HG02678 (cell line): ENCODE measurements around the gene ZNF3.
A peak's percentile ranks its signal among the peaks of the same experiment; 100 is the strongest.
"Not testable (repeated sequence)": the region's sequence is repeated elsewhere in the genome, so short reads cannot be mapped to it uniquely, and the experiment has no call there.

Source experiments
- ATAC-seq: cut with Tn5 transposase; IDR thresholded peaks from one replicate; pipeline ENCODE4 v1.9.1; 2021; ENCODE audit warnings: mild to moderate bottlenecking, moderate library complexity; ENCODE audit not compliant: unreplicated experiment

ZNF3 gene

GRCh38 chr7:100081535-100082102 is at the start of gene ZNF3:
Gene ZNF3 (minus strand): TSS chr7:100081723. CDS start chr7:100077357, 4,366 bp downstream.
- peak; percentile 85 for ATAC-seq

- no peak for ATAC-seq
These were observed 49.3 kb upstream of the ZNF3 start for GRCh38 chr7:100130608-100131453.

- not testable (repeated sequence) for ATAC-seq
These were observed 48.7 kb upstream of the ZNF3 start for GRCh38 chr7:100130220-100130607.

- no peak for ATAC-seq
These were observed 47.1 kb upstream of the ZNF3 start for GRCh38 chr7:100128637-100128963.

- no peak for ATAC-seq
These were observed 46.5 kb upstream of the ZNF3 start for GRCh38 chr7:100127866-100128636.

GRCh38 chr7:100126931-100127865 is 45.7 kb upstream of the ZNF3 start, which contains the start of gene MBLAC1:
Gene MBLAC1 (plus strand): TSS chr7:100126967. CDS start chr7:100127396, 429 bp downstream.
- peak; percentile 69 for ATAC-seq

- peak; percentile 15 for ATAC-seq
These were observed 44.9 kb upstream of the ZNF3 start for GRCh38 chr7:100126239-100126930.

- ATAC-seq, result no peak
These were observed 43.0 kb upstream of the ZNF3 start for GRCh38 chr7:100124301-100125230.

GRCh38 chr7:100122568-100122967 is 41.0 kb upstream of the ZNF3 start:
- ATAC-seq, result no peak

- no peak for ATAC-seq
These were observed 40.5 kb upstream of the ZNF3 start for GRCh38 chr7:100122067-100122466.

GRCh38 chr7:100120733-100121036 is 39.2 kb upstream of the ZNF3 start:
- ATAC-seq, result no peak

GRCh38 chr7:100119970-100120732 is 38.6 kb upstream of the ZNF3 start:
- ATAC-seq, result peak; percentile 34

GRCh38 chr7:100119072-100119969 is 37.8 kb upstream of the ZNF3 start, which contains the start of the genes CNPY4 and TAF6:
Gene CNPY4 (plus strand): TSS chr7:100119634. CDS start chr7:100119745, 111 bp downstream.
Gene TAF6 (minus strand): TSS chr7:100119358. CDS start chr7:100114209, 5,149 bp downstream.
- ATAC-seq, result peak; percentile 79

GRCh38 chr7:100118388-100119071 is 37.0 kb upstream of the ZNF3 start:
- no peak for ATAC-seq

GRCh38 chr7:100115026-100115425 is 33.5 kb upstream of the ZNF3 start:
- no peak for ATAC-seq

- ATAC-seq, result no peak
These were observed 30.4 kb upstream of the ZNF3 start for GRCh38 chr7:100111914-100112313.
